Duodenal mucosa (tissue), 2 donors: ENCODE data around the gene CLEC1A.

Experiments used
- H3K27ac ChIP-seq: one replicate; pipeline ENCODE4 v1.7.0; 2013; ENCODE audit warnings: low read depth, low read length
- H3K27me3 ChIP-seq, 2 donors: one replicate each; pipeline ENCODE4 v1.7.0; 2013; ENCODE audit warnings: low read length in 2 of 2, control low read depth in 1 of 2; ENCODE audit not compliant: insufficient read depth in 2 of 2, control insufficient read depth in 1 of 2
- H3K36me3 ChIP-seq, 2 donors: one replicate each; pipeline ENCODE4 v1.7.0; 2013; ENCODE audit warnings: low read length in 2 of 2, control low read depth in 1 of 2; ENCODE audit not compliant: insufficient read depth in 2 of 2, control insufficient read depth in 1 of 2
- H3K4me1 ChIP-seq, 2 donors: one replicate each; pipeline ENCODE4 v1.7.0; 2013; ENCODE audit warnings: low read length in 2 of 2, control low read depth in 1 of 2; ENCODE audit not compliant: insufficient read depth in 2 of 2, control insufficient read depth in 1 of 2
- H3K4me3 ChIP-seq, 2 donors: one replicate each; pipeline ENCODE4 v1.7.0; 2013; ENCODE audit warnings: low read length in 2 of 2, low read depth in 1 of 2
- H3K9ac ChIP-seq, 2 donors: one replicate each; pipeline ENCODE4 v1.7.0; 2013; ENCODE audit warnings: low read length in 2 of 2, low read depth in 1 of 2
- H3K9me3 ChIP-seq, 2 donors: one replicate each; pipeline ENCODE4 v1.7.0; 2013; ENCODE audit warnings: low read length in 2 of 2, control low read depth in 1 of 2; ENCODE audit not compliant: control insufficient read depth in 1 of 2

The CLEC1A gene

GRCh38 chr12:10126413-10126812 is 27.6 kb upstream of the CLEC1A start:
- no peak overlapping the region for H3K27ac ChIP-seq
- H3K27me3 ChIP-seq, result no peaks in the 10 kb centered on the region
- no peak overlapping the region for H3K9ac ChIP-seq
- no peaks in the 10 kb centered on the region for H3K36me3 ChIP-seq
- no peak overlapping the region for H3K4me3 ChIP-seq
- no peaks in the 10 kb centered on the region for H3K9me3 ChIP-seq
- no peaks in the 10 kb centered on the region for H3K4me1 ChIP-seq

DNA sequence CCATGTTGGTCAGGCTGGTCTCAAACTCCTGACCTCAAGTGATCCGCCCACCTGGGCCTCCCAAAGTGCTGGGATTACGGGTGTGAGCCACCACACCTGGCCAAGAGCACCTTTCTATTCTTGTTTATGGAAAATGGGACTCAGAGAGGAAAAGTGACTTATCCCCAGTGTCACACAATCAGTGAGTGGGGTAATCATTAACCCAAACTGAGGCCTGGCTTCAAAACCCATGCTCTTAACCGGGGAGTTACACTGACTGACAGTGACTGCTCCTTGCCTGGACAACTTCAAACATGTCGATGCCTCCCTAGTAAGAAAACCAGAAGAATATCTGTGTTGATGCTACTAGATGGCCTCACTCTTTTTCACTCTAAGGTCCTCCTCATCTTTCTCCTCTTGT is 23.9 kb upstream of the CLEC1A start:
- Histone ChIP-seq H3K36me3 (no peaks in the 10 kb centered on the region), H3K9ac (no peak overlapping the region), H3K27ac (no peak overlapping the region)

GRCh38 chr12:10121278-10121677 is 22.5 kb upstream of the CLEC1A start:
- Histone ChIP-seq H3K4me1 (no peaks in the 10 kb centered on the region), H3K27ac (no peak overlapping the region), H3K27me3 (no peaks in the 10 kb centered on the region), H3K36me3 (no peaks in the 10 kb centered on the region), H3K4me3 (no peak overlapping the region), H3K9me3 (no peaks in the 10 kb centered on the region), H3K9ac (no peak overlapping the region)

More for the DNA sequence above, 23.9 kb upstream of the CLEC1A start:
- no peak overlapping the region for H3K4me3 ChIP-seq
- no peaks in the 10 kb centered on the region for H3K27me3 ChIP-seq
- no peaks in the 10 kb centered on the region for H3K4me1 ChIP-seq
- H3K9me3 ChIP-seq, result no peaks in the 10 kb centered on the region

DNA sequence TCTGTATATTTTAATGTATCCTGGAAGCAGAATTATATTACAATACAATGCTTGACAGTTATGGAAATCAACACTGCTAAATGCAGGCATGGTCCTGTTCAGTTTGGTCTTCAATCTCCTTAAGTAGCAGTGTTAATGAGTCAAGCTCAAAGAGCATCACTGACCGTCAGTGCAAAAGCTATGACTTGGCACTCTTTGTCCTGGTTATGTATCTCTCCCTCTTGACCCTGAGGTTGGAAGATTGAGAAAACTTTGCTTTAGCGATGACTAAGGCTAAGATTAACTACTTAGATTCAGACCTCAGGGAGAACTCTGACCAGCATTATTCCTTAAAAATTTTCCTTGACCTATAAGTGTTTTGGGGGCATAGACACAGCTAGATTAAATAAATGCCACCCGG is 20.3 kb upstream of the CLEC1A start:
- Histone ChIP-seq H3K9ac (no peak overlapping the region), H3K27ac (no peak overlapping the region), H3K4me3 (no peak overlapping the region), H3K4me1 (no peaks in the 10 kb centered on the region), H3K36me3 (no peaks in the 10 kb centered on the region), H3K27me3 (no peaks in the 10 kb centered on the region), H3K9me3 (no peaks in the 10 kb centered on the region)

DNA sequence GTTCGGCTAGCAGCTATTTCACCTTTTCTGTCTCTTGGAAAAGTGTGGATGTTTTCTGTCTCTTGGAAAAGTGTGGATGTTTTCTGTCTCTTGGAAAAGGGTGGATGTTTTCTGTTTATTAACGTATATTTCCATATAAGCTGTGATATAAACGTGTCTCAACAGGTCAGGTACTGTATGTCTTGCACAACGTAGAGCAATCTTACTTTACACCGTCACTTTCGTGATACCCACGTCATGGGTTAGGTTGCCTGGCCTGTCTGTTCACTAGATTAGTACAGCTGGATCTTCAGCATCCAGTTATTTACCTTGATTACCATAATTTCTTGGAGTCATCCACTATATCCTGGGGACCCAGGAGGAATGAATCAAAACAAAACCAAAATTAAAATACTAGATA is 17.1 kb upstream of the CLEC1A start:
- no peaks in the 10 kb centered on the region for H3K9me3 ChIP-seq
- H3K27me3 ChIP-seq, result no peaks in the 10 kb centered on the region
- no peak overlapping the region for H3K9ac ChIP-seq
- H3K36me3 ChIP-seq, result no peaks in the 10 kb centered on the region
- H3K4me1 ChIP-seq, result no peaks in the 10 kb centered on the region
- no peak overlapping the region for H3K4me3 ChIP-seq
- H3K27ac ChIP-seq, result no peak overlapping the region

DNA sequence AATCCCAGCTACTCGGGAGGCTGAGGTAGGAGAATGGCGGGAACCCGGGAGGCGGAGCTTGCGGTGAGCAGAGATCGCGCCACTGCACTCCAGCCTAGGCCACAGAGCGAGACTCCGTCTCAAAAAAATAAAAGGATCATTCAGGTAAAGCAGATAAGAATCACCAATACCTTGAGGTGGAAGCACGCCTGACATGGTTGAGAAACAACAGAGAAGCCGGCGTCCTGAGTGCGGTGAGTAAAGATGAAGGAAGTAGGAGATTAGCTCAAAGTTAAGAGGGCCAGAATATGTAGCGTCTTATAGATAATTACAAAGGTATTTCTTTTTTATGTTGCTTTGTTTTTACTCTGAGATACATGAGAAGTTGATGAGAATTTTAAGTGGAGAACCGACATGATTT is 16.5 kb upstream of the CLEC1A start:
- Histone ChIP-seq H3K4me1 (no peaks in the 10 kb centered on the region), H3K9ac (no peak overlapping the region), H3K9me3 (no peaks in the 10 kb centered on the region), H3K27ac (no peak overlapping the region), H3K4me3 (no peak overlapping the region), H3K36me3 (no peaks in the 10 kb centered on the region), H3K27me3 (no peaks in the 10 kb centered on the region)

DNA sequence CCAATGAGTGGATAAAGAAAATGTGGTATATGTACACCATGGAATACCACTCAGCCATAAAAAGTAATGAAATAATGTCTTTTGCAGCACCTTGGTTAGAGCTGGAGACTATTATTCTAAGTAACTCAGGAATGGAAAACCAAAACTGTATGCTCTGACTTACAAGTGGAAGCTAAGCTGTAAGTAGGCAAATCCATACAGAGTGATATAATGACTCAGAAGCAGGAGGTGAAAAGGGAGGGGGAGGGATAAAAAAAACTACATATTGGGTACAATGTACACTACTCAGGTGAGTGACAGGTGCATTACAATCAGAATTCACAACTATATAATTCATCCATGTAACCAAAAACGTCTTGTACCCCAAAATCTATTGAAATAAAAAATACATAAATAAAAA is 15.1 kb upstream of the CLEC1A start:
- Histone ChIP-seq H3K4me3 (no peak overlapping the region), H3K4me1 (no peaks in the 10 kb centered on the region), H3K9me3 (no peaks in the 10 kb centered on the region), H3K36me3 (no peaks in the 10 kb centered on the region), H3K9ac (no peak overlapping the region), H3K27ac (no peak overlapping the region), H3K27me3 (no peaks in the 10 kb centered on the region)

DNA sequence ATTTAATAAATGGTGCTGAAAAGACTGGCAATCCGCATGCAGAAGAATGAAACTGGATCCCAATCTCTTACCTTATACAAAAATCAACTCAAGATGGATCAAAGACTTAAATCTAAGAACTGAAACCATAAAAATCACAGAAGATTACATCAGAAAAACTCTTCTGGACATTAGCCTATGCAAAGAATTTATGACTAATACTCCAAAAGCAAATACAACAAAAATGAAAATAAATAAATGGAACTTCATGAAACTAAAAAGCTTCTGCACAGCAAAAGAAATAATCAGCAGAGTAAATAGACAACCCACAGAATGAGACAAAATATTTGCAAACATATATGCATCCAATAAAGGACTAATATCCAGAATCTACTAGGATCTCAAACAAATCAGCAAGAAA is 14.3 kb upstream of the CLEC1A start:
- no peaks in the 10 kb centered on the region for H3K27me3 ChIP-seq
- H3K4me1 ChIP-seq, result no peaks in the 10 kb centered on the region
- H3K36me3 ChIP-seq, result no peaks in the 10 kb centered on the region
- H3K9me3 ChIP-seq, result no peaks in the 10 kb centered on the region
- no peak overlapping the region for H3K27ac ChIP-seq
- H3K4me3 ChIP-seq, result no peak overlapping the region
- H3K9ac ChIP-seq, result no peak overlapping the region

DNA sequence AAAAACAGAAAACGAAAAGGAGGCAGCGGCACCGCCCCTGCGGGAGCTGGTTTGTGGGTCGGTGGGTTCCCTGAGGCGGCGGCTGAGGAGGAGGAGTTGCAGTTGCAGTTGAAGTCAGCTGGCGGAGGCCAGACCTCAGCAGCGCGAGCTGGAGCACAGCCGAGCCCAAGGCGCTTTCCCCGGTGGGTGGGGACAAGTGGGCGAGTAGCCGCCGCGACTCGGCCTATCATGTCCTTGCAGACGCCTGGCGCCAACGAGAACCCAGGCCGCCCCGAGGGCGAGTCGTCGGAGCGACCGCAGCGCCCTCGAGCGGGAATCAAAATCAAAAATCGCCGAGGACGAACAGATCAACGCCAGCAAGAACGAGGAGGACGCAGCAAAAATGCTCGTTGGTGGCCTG is 12.7 kb upstream of the CLEC1A start:
- H3K9me3 ChIP-seq, result no peaks in the 10 kb centered on the region
- no peak overlapping the region for H3K27ac ChIP-seq
- no peak overlapping the region for H3K9ac ChIP-seq
- no peaks in the 10 kb centered on the region for H3K36me3 ChIP-seq
- no peaks in the 10 kb centered on the region for H3K4me1 ChIP-seq
- H3K27me3 ChIP-seq, result no peaks in the 10 kb centered on the region
- H3K4me3 ChIP-seq, result no peak overlapping the region

GRCh38 chr12:10110256-10110844 is 11.6 kb upstream of the CLEC1A start:
- H3K27ac ChIP-seq, result no peak overlapping the region
- H3K9ac ChIP-seq, result no peak overlapping the region
- H3K4me1 ChIP-seq, result no peaks in the 10 kb centered on the region
- no peaks in the 10 kb centered on the region for H3K27me3 ChIP-seq
- no peaks in the 10 kb centered on the region for H3K9me3 ChIP-seq
- no peak overlapping the region for H3K4me3 ChIP-seq
- no peaks in the 10 kb centered on the region for H3K36me3 ChIP-seq

GRCh38 chr12:10102322-10102721 is 3.5 kb upstream of the CLEC1A start:
- H3K4me3 ChIP-seq, result no peak overlapping the region
- H3K27me3 ChIP-seq, result no peaks in the 10 kb centered on the region
- H3K9me3 ChIP-seq, result no peaks in the 10 kb centered on the region
- no peak overlapping the region for H3K9ac ChIP-seq
- H3K36me3 ChIP-seq, result no peaks in the 10 kb centered on the region
- peaks cover 0 to 9% of the 10 kb centered on the region in 2 donors for H3K4me1 ChIP-seq
- H3K27ac ChIP-seq, result no peak overlapping the region
